AG10803 (cell line): ENCODE data around the gene GNPTG.

Source experiments
- DNase-seq: peaks from one replicate; pipeline ENCODE4 v3.0.0; 2010; ENCODE audit warnings: low read depth
- H3K4me3 ChIP-seq: 2 replicates; pipeline ENCODE4 v1.5.1; 2011; ENCODE audit warnings: mild to moderate bottlenecking, low read length, control low read depth
- CTCF ChIP-seq: conservative IDR thresholded peaks from 2 replicates; pipeline ENCODE4 v1.5.1; 2011; ENCODE audit warnings: mild to moderate bottlenecking, low read length, control low read depth, inconsistent platforms

GNPTG gene

DNA sequence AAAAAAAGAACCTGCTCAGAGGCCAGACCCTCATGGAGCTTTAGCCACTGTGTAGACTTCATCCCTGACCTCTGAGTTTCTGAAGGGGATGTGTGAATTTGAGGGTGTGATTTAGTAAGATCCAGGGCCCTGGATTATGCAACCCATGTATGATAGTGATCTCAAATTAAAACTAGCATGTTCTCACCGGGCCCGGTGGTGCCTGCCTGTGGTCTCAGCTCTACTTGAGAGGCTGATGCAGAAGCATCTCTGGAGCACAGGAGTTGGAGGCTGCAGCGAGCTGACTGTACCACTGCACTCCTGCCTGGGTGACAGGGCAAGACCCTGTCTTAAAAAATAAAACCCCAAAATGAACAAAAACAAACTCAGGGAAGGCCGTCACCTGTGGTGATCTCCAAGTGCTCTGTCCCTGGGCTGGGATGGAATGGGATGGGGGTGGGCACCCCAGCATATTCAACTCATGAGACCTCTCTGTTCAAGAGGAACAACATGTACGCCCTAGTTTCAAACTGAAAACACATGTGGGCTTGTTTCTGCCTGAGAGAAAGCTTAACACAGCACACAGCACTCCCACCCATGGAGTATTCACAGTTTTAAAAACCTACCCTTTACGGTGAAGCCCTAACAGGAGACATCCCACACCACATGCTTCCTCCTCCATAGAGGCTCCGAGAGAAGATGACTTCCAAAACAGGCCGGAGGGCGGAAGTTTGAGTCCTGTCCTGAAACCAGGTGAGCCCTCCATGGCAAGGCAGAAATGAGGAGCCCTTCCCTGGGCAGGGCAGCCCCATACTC, 30.1 kb downstream of the GNPTG start:
- DNase-seq, result no peak
- no peak for TF ChIP-seq CTCF
- H3K4me3 ChIP-seq, result no peak overlapping the region

GRCh38 chr16:1383556-1383955, 31.8 kb downstream of the GNPTG start:
- H3K4me3 ChIP-seq, result no peak overlapping the region
- DNase-seq, result no peak
- TF ChIP-seq CTCF, result no peak

- TF ChIP-seq CTCF, result no peak
- no peak overlapping the region for H3K4me3 ChIP-seq
- DNase-seq, result no peak
These were observed 33.5 kb downstream of the GNPTG start for GRCh38 chr16:1385232-1385631.

DNA sequence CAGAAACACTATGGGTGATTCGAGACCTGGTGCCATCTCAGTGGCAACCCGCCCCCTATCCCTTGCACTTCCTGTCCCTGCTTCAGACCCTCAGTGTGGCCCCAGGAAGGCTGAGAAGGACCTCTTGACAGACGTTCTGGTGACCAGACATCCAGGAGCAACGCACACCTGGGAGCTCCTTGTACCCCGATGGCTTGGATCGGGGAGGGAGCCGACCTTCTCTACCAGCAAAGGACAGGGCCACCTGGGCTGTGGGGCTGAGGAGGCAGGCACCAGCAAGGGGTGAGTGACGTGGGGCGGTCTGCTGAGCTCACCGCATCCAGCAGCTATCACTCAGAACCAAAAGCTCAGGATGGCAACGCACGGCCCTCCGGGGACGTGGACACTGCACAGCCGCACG, 35.6 kb downstream of the GNPTG start:
- no peak for DNase-seq
- H3K4me3 ChIP-seq, result no peak overlapping the region
- TF ChIP-seq CTCF, result no peak

DNA sequence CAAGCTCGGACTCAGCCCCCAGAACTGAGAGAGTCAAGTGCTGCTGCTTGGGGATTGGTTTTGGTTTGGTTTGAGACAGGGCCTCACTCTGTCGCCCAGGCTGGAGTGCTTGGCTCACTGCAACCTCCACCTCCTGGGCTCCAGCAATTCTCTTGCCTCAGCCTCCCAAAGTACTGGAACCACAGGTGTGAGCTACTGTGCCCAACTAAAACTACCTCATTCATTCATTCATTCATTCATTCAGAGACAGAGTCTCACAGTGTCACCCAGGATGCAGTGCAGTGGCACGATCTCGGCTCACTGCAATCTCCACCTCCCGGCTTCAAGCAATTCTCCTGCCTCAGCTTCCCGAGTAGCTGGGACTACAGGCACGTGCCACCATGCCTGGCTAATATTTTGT, 38.0 kb downstream of the GNPTG start:
- no peak for TF ChIP-seq CTCF
- no peak for DNase-seq
- H3K4me3 ChIP-seq, result no peak overlapping the region

DNA sequence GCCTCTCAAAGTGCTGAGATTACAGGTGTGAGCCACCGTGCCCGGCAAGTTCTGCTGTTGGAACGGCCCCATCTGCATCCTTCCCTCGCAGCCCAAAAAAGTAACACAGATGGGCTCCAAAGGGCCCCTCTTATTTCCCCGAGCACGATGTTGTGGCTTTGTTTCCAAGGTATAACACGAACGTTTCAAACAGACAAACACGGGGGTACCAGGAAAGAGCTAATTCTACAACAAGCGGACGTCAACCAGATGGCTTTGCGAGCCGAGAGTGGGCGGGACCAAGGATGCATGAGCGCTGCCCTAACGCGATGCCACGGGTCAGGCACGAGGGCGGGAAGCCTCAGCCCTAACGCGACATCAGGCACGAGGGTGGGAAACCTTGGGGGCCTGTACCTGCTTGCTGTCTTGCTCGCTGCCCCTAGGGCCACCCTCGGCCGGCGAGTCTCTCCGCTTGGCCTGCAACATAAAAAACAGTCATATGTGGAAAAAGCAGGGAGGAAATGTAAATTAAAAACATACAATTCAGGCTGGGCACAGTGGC, 38.6 kb downstream of the GNPTG start:
- no peak for DNase-seq
- H3K4me3 ChIP-seq, result no peak overlapping the region
- TF ChIP-seq CTCF, result no peak

DNA sequence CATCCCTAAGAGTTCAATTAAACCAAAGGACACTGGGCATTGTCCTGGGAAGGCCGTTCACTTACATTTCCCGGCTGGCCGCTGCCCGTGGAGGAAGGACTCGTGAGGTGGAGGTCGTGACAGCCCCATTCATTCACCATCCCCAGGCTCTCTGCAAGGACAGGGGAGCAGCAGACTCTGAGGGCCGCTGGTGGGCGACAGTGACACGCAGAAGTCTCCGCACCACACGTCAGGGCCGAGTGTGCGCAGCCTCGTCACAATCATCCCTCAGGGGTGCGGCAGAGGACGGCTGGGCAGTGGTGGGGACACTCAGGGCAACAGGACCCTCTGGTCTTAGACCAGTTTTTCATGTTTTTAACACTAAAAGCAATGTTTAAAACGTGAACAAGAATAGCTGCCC, 41.1 kb downstream of the GNPTG start:
- DNase-seq, result no peak
- no peak for TF ChIP-seq CTCF
- H3K4me3 ChIP-seq, result no peak overlapping the region
